Measurements from ENCODE around the gene FOXO3. TPM values are rescaled to one million over a fixed set of nuclear protein-coding genes. Genes with fewer than 3 reads are reported as not detected.

The FOXO3 gene
- total RNA-seq, 4 donors from 2014 or later: 34.3 to 61.1 (median 49.7) TPM

GRCh38 chr6:108609276-108609769, 48.6 kb downstream of the FOXO3 start:
- Histone ChIP-seq H3K27ac (peak overlapping the region in 3 of 4 donors; percentile 1 to 36 (median 31)), H3K9me3 (no peaks in the 10 kb centered on the region), H3K4me3 (no peak overlapping the region), H3K4me1 (peaks cover 0 to 14% (median 0%) of the 10 kb centered on the region in 4 donors), H3K27me3 (no peaks in the 10 kb centered on the region), H3K36me3 (no peaks in the 10 kb centered on the region)
- no peak for DNase-seq
- TF ChIP-seq POLR2A (IDR thresholded peaks at IDR 0.05) (no peak), CTCF (IDR thresholded peaks at IDR 0.05) (no peak)

- no peaks in the 10 kb centered on the region for H3K9me3 ChIP-seq
- TF ChIP-seq POLR2A (IDR thresholded peaks at IDR 0.05) (no peak), CTCF (IDR thresholded peaks at IDR 0.05) (no peak)
- peaks cover 0 to 14% (median 0%) of the 10 kb centered on the region in 4 donors for H3K4me1 ChIP-seq
- H3K27ac ChIP-seq: no peak overlapping the region
- no peak for DNase-seq
- H3K4me3 ChIP-seq: no peak overlapping the region
- no peaks in the 10 kb centered on the region for H3K27me3 ChIP-seq
- H3K36me3 ChIP-seq: no peaks in the 10 kb centered on the region
These were observed 49.6 kb downstream of the FOXO3 start for GRCh38 chr6:108610270-108610839.

GRCh38 chr6:108610957-108611586, 50.4 kb downstream of the FOXO3 start:
- no peak for DNase-seq
- TF ChIP-seq CTCF (IDR thresholded peaks at IDR 0.05): no peak
- TF ChIP-seq POLR2A (IDR thresholded peaks at IDR 0.05): no peak
- no peaks in the 10 kb centered on the region for H3K36me3 ChIP-seq
- H3K27me3 ChIP-seq: no peaks in the 10 kb centered on the region
- no peaks in the 10 kb centered on the region for H3K9me3 ChIP-seq
- peaks cover 0 to 10% (median 0%) of the 10 kb centered on the region in 4 donors for H3K4me1 ChIP-seq
- no peak overlapping the region for H3K4me3 ChIP-seq
- no peak overlapping the region for H3K27ac ChIP-seq

DNA sequence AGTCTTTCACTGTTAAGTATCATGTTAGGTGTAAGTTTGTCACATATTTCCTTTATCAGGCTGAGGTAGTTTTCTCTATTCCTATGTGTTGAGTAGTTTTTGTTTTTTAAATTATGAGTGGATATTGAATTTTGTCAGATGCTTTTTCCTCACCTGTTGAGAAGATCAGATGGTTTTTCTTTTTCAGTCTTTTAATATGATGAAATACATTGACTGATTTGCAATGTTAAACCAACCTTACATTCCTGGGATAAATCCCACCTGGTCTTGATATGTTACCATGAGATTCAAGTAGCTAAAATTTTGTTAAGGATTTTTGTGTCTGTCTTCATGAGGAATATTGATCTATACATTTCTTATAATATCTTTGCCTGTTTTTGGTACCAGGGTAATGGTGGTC, 52.1 kb downstream of the FOXO3 start:
- no peaks in the 10 kb centered on the region for H3K27me3 ChIP-seq
- H3K4me1 ChIP-seq: peaks cover 0 to 8% (median 0%) of the 10 kb centered on the region in 4 donors
- TF ChIP-seq POLR2A (IDR thresholded peaks at IDR 0.05) (no peak), CTCF (IDR thresholded peaks at IDR 0.05) (no peak)
- DNase-seq: no peak
- no peak overlapping the region for H3K27ac ChIP-seq
- no peaks in the 10 kb centered on the region for H3K9me3 ChIP-seq
- no peaks in the 10 kb centered on the region for H3K36me3 ChIP-seq
- no peak overlapping the region for H3K4me3 ChIP-seq

- no peaks in the 10 kb centered on the region for H3K36me3 ChIP-seq
- TF ChIP-seq CTCF (IDR thresholded peaks at IDR 0.05) (no peak), POLR2A (IDR thresholded peaks at IDR 0.05) (no peak)
- no peak for DNase-seq
- H3K27ac ChIP-seq: no peak overlapping the region
- H3K27me3 ChIP-seq: no peaks in the 10 kb centered on the region
- no peak overlapping the region for H3K4me3 ChIP-seq
- H3K9me3 ChIP-seq: no peaks in the 10 kb centered on the region
- H3K4me1 ChIP-seq: peaks cover 0 to 19% (median 6%) of the 10 kb centered on the region in 4 donors
These were observed 55.8 kb downstream of the FOXO3 start for GRCh38 chr6:108616544-108616943.
